GM12878 (cell line): Measurements from ENCODE around the gene AP3D1. TPM values are rescaled to one million over a fixed set of nuclear protein-coding genes. Genes with fewer than 3 reads are reported as not detected.

Source experiments
- SREBF2 ChIP-seq: IDR thresholded peaks from 2 replicates; pipeline ENCODE4 v1.6.1; 2012; ENCODE audit warnings: mild to moderate bottlenecking, low read length
- TAF1 ChIP-seq: IDR thresholded peaks from 2 replicates; pipeline ENCODE4 v1.6.1; 2011; ENCODE audit warnings: mild to moderate bottlenecking, low read depth, low read length, borderline replicate concordance
- ZBTB11 ChIP-seq: fragments of 450-650 bp; formaldehyde crosslinking; IDR thresholded peaks from 2 replicates; pipeline ENCODE4 v1.5.0; 2022; ENCODE audit warnings: mild to moderate bottlenecking, missing genetic modification characterization
- ZNF687 ChIP-seq: fragments of 450-650 bp; IDR thresholded peaks from 2 replicates; pipeline ENCODE4 v1.6.1; 2017; ENCODE audit warnings: mild to moderate bottlenecking, moderate library complexity
- polyA plus RNA-seq, 11 experiments: library from polyadenylated mRNA; depleted of rRNA in 4 of 11; unstranded in 6 of 11; stranded (reverse) in 5 of 11; fragments of >200 nt; fragmentation: Nextera tagmentation in 4 of 11; fragmentation: Illumina TruSeq in 1 of 11; extraction: Ambion mirVana in 4 of 11; extraction: Trizol in 1 of 11; gene quantifications; 1 replicate in 1 of 11; 2 replicates in 10 of 11; pipeline versions ENCODE4 v1.2.1 to v1.2.3, GENCODE V29; 2011 to 2016; ENCODE audit warnings: inconsistent platforms in 2 of 11, missing spikeins in 2 of 11, low read depth in 1 of 11
- total RNA-seq, 4 experiments: library from RNA; depleted of rRNA in 3 of 4; stranded (reverse); fragments of >200 nt in 3 of 4; fragmentation: Illumina TruSeq in 1 of 4; extraction: Trizol in 1 of 4; gene quantifications; 2 replicates each; pipeline versions ENCODE4 v1.2.1 to v1.2.3, GENCODE V29; 2013 to 2021

AP3D1 gene
- total and polyA plus RNA-seq, 10 of the 15 experiments (the other 5 are each of a cell fraction or from before 2014, with no cell fraction given): 1.5 to 108 (median 59.1) TPM

GRCh38 chr19:2079076-2079864, 72.1 kb downstream of the AP3D1 start (continued):
- no peak for TF ChIP-seq SREBF2
- TF ChIP-seq ZBTB11 (CRISPR knock-in tag): no peak
- TF ChIP-seq TAF1: no peak
- TF ChIP-seq ZNF687: no peak
